GM10248 (cell line): ENCODE data around the gene RABAC1.

Experiments used
- CTCF ChIA-PET: fragments of 300-600 bp; sonication (Branson Sonifier 250); formaldehyde crosslinking; extraction: SDS; loops from one replicate; lab custom pipeline; 2021; ENCODE audit warnings: antibody characterized with exemption; lab: Yijun Ruan, JAX
- POLR2A ChIA-PET: fragments of 350-650 bp; sonication (Branson Sonifier 250); formaldehyde crosslinking; extraction: SDS; loops from one replicate; lab custom pipeline; 2020; ENCODE audit warnings: antibody characterized with exemption; lab: Yijun Ruan, JAX
- DNase-seq: peaks from one replicate; pipeline ENCODE4 v3.0.0; 2012; ENCODE audit errors: extremely low spot score
- CTCF ChIP-seq: IDR thresholded peaks from 2 replicates; pipeline ENCODE4 v1.5.1; 2012; ENCODE audit warnings: mild to moderate bottlenecking, low read depth; ENCODE audit errors: extremely low read depth, missing control alignments, control extremely low read depth

RABAC1 gene

GRCh38 chr19:41959056-41960053 is at the start of gene RABAC1:
RABAC1 (minus strand) TSS chr19:41959321; CDS start chr19:41959292, 29 bp downstream.
- peak; percentile 32 for TF ChIP-seq CTCF
- ChIA-PET POLR2A (interaction anchor here (1.9 to 3.9 kb wide), 2 partner anchors 87 to 100 kb away, joined by 4 to 13 read pairs; partner anchors contain the start of gene RPS19), CTCF (interaction anchor here (1.1 to 4.3 kb wide), 9 partner anchors 12 to 206 kb away, joined by 3 to 32 read pairs (median 6); partner anchors contain the start of gene ERFL)
- peak; percentile 95 for DNase-seq

- no peak for DNase-seq
- POLR2A ChIA-PET = no interaction called here
- CTCF ChIA-PET = no interaction called here
- TF ChIP-seq CTCF = no peak
These were observed 47.4 kb upstream of the RABAC1 start for GRCh38 chr19:42006569-42006968.

- no peak for DNase-seq
- POLR2A ChIA-PET = no interaction called here
- TF ChIP-seq CTCF = no peak
- CTCF ChIA-PET = no interaction called here
These were observed 46.4 kb upstream of the RABAC1 start for GRCh38 chr19:42005504-42005903.

- ChIA-PET CTCF (interaction anchor here (0.8 kb wide), 1 partner anchor 28 kb away, joined by 3 read pairs; no protein-coding TSS in a partner anchor), POLR2A (no interaction called here)
- DNase-seq = no peak
- no peak for TF ChIP-seq CTCF
These were observed 44.6 kb upstream of the RABAC1 start for GRCh38 chr19:42003506-42004294.

- TF ChIP-seq CTCF = no peak
- no peak for DNase-seq
- ChIA-PET CTCF (no interaction called here), POLR2A (no interaction called here)
These were observed 40.7 kb upstream of the RABAC1 start for GRCh38 chr19:41999878-42000208.
